ENCODE data around the gene ABCE1.
"Not testable (repeated sequence)": the region's sequence is repeated elsewhere in the genome, so short reads cannot be mapped to it uniquely, and the experiment has no call there.

The ABCE1 gene

DNA sequence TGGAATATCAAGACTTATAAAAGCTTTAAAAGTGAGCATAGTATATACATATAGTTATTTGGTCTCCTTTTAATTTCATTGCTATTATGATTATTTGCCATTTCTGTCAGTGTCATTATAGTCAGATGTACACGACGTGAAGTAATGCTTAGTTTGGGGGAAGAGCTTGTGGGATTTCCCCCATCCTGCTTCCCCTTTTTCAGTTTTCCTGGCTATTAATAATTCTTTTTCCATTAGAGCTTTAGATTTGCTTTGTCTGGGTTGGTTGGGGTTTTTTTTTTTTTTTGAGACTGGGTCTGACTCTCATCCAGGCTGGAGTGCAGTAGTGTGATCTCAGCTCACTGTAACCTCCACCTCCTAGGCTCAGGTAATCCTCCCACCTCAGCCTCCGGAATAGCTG lies 5.4 kb downstream of the ABCE1 start:
- no peak for DNase-seq

DNA sequence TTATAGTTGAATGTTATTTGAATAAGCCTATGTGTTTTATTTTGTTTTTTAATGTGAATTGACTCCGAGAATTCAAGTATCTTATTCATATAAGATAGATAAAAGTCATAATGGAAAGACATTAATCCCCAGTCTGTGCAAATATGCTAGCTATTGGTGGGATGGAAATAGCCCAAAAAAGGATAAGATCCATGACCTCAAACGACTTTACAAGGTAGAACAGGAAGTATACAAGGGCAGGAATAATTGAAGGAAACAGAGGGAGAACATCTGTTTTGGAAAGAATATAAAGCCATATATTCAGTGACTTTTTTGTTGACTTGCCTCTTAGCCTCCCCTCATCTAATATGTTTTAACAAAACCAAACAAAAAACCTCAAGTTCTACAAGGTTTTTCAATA lies 9.0 kb downstream of the ABCE1 start:
- no peak for DNase-seq

DNA sequence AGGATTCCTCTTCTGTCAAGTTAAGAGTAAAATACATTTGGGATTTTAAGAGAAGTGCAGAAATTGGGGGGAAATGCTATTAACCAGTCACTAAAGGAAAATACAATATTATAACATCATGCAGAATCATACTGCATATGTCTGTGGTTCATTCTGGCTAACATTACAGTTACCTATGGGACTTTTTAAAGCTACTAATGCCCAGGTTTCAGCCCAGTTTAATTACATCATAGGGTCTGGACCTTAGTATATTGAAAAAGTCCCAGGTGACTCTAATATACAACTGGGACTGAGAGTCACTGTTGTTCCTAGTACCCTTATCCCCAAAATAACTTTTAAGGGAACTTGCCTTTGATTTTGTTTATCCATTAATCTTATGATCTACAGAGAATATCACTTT lies 10.0 kb downstream of the ABCE1 start:
- DNase-seq: no peak

DNA sequence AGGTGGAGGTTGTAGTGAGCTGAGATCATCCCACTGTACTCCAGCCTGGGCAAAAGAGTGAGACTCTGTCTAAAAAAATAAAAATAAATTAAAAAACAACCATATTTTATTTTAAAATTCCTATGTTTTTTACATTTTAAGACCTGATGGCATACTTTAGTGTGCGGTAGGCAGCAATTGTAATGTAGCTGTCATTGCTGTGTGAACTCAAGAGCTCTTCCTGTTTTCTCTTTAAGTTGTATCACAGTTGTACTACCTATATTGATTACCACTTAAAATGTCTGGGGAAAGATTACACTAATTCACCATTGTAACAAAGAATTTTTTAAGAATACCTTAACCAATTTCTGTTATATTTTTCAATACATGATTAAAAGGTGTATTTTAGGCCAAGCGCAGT lies 27.3 kb downstream of the ABCE1 start:
- no peak for DNase-seq

DNA sequence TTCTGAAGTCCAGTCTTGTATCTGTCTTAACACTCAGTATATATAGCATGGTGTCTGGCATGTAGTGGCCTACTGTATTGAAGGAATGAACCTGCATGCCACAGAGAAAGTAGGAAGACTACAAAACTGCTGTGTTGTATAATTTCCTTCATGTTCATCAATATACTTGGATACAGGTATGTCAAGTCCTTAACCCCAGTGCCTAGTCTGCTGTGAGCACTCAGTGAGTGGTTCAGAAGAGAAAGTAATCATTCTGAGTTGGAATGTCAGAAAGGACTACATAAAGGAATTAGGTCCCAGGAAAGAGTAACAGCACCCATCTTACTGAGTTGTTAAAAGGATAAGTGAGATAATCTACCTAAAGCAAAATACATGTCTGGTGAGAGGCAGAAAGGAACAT lies 32.0 kb downstream of the ABCE1 start:
- no peak for DNase-seq

DNA sequence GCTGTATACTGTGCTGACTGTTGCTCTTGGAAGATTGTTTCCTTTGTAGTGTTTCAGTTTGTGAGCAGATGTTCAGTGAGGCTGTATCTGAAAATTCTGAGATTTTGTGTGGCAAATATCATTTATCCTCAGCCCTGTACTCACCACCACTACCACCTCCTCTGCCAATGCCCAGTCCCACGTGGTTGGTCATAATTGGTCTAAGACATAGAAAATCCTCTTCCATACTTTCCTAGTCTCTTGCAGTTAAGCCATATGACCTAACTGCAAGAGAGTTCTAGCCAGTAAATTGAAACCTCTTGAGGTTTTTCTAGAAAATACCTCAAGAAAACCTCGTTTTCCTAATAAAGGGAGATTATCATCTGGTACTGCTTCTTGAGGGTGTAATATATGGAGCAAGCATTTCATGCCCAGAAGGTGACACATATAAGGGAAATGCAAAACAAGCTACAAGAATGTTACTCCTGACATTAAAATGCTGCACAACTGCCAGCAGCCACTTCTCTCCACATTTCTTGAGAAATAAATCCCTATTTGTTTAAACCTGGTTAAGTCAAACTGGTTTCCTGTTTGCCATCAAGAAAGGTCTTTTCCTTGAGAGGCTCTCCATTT lies 32.8 kb downstream of the ABCE1 start:
- DNase-seq: no peak

DNA sequence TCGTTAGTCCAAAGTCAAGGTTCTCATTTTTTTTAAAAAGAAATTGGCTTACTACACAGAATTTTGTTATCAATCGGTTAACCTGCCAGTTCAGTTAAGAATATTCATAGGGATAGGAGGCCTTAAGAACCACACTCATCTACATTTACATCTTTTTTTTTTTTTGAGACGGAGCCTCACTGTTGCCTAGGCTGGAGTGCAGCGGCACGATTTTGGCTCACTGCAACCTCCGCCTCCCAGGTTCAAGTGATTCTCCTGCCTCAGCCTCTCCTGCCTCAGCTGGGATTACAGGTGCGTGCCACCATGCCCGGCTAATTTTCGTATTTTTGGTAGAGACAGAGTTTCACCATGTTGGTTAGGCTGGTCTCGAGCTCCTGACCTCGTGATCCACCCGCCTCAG lies 33.7 kb downstream of the ABCE1 start:
- no peak for DNase-seq

DNA sequence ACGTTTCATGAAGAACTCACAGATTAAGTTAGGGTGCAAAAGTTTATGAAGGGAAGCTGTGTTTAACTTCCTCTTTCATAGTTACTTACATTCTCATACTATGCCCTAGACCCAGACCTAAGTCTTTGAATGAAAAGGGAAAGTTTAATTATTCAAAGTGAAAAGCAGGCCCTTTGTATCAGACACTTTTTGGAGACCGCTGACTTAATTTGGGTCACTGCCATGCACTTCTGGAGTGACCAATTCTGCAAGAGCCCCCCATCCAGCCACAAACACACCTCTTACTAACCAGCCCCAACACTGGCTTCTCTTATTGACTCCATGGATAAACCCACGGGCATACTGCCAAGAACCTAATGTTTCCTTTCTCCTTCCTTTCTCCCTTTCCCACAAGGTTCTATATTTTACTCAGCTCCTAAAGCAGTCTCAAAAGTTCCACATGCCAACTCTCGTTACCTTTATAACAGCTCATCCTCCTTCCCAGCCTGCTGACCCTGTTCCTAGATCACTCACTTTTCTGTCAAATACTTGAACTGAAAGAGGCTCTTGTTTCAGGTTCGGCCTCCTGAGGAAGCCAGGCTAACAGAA lies 34.5 kb downstream of the ABCE1 start:
- no peak for DNase-seq

DNA sequence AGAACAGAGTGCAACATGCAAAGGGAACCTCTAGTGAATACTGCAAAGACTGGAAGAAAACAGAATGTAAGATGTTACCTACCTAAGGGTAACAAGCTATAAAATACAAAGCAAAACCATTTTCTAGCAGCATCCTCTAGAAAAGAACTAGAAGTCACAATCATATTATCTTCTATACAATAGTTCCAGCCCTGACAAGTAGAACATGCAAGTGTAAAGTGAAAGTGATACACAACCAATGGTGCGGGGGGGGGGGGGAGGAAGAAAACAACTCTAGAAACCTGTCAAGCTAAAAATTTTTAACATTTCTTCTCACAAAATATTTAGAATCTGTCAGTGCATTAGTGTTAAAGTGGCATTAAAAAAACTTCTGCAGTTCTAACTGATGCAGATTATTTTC lies 38.1 kb downstream of the ABCE1 start:
- DNase-seq: not testable (repeated sequence)

DNA sequence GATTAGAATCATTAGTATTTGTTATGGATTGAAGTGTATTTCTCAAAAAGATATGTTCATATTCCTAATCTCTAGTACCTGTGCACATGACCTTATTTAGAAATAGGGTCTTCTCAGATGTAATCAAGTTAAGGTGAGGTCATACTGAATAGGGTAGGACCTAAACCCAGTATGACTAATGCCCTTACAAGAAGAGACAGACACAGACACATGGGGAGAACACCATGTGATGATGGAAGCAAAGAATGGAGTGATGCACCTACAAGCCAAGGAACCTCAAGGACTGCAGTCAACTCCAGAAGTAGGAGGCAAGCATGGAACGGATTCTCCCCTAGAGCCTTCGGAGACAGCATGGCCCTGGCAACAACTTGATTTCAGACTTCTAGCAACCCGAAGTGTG lies 50.9 kb downstream of the ABCE1 start:
- no peak for DNase-seq

DNA sequence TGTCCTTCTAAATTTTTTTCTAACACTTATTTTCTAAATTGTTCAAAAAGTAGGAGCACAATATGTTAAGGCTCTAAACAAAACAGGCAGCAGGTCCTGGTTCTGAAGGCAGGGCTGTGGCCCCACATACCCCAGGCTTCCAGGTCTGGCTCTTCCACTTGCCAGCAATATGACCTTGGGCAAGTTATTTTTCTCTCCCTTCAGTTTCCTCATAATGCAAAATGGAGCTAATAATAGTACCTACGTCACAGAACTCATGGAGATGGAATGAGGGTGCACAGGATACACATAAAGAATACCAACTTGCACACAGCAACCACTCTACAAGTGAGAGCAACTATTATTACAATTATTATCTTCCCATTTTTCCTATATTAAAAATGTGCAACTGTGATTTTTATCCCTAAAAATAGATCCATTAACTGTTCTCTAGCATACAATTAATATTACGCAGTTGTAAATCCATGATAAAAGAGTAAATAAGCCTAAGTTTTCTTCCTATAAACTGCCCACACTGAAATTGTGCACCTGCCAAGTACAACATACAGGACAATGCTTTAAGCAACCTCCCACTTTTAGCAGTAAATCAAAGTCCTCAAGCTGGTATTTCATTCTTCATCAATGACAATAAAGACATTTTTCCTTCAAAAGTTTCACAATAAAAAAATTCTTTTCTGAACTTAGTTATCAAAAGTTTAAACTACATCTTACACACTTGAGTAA lies 55.2 kb downstream of the ABCE1 start:
- DNase-seq: no peak

DNA sequence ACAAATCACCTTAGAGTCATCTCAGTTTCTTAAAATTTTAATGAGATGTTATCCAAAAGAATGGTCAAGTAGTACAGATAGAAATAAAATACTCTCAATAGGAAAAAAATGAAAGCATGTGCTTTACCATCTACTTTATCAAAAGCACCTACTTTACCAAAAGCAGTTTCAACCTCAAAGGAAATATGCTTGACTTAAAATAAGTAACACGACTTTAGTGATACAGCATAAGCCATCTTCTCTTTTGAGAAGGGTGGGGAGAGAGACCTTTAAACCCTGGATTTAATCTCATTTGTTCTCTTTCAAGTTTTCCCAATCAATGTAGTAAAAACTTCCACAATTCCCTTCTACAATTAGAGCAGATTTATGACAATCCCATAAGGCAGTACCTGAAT lies 55.8 kb downstream of the ABCE1 start:
- DNase-seq: no peak

DNA sequence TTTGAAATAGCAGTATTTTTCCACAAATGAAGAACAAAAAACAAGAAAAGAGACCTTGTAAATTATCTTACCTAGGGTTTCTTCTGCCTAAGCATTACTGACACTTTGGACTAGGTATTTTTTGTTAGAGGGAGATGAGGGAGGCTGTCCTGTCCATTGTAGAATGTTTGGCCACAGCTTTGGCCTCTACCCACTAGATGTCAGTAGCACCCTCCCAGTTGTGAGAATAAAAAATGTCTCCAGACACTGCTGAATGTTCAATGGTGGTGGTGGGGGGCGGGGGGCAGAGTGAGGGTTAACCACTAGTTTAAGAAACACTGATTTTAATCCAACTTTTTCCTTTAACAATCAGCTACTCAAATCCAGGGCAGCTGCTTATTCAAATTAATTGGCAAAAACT lies 56.5 kb downstream of the ABCE1 start:
- DNase-seq: peak; percentile 20 to 33

DNA sequence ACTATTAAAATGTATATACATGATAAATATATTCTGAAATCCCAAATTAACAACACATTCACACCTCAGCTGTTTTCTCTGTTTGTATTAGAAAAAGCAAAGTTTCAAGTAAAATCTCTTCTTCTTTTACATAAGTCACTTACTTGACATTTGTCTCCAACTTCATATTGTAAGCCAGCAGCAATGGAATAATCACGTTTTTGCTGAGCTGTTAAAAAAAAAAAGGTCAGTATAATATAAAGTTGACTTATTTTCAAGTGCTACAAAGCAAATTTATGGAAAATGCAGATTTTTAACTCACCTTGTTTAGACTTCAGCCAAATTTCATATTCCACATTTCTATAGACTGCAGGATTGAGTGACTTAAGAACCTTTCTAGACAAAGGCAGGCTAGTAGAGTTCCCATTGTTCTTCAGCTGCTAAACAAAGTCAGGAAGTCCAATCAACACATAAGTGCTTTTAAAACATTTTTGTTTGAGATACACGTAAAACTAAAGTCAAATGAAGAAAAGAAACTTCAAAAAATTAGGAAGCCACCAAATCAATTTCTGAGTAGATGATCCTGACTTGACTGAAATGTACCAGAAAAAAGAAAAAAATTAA lies 57.3 kb downstream of the ABCE1 start:
- DNase-seq: no peak

DNA sequence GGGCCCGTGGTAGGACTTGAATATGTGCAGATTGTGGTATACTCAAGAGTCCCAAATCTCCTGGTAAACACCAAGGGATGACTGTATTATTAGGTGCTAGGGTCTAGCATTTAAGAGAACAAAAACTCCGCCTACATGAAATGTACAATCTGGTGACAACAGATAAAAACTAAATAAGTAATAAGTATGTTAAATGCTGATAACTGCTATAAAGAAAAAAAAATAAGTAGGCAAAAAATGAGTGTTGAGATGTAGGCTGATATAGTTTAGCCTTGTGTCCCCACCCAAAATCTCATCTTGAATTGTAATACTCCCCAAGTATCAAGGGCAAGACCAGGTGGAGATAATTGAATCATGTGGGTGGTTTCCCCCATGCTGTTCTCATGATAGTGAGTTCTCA lies 58.9 kb downstream of the ABCE1 start:
- no peak for DNase-seq

DNA sequence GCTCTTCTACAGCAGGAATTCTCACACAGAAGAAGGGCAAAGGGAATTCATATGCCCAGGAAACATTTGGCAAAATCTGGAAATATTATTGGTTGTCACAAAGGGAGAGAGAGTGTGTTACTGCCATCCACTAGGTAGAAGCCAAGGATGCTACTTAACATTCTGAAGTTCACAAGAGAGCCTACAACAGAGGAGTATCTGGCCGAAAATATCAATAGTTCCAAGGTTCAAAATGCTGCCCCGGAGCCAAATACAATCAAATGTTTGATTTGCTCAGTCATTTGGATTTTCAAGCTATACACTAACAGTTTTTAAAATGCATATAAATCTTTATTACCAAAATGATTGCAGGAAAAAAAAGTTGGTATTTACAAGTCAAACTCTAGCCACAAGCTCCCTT lies 63.4 kb downstream of the ABCE1 start:
- no peak for DNase-seq

DNA sequence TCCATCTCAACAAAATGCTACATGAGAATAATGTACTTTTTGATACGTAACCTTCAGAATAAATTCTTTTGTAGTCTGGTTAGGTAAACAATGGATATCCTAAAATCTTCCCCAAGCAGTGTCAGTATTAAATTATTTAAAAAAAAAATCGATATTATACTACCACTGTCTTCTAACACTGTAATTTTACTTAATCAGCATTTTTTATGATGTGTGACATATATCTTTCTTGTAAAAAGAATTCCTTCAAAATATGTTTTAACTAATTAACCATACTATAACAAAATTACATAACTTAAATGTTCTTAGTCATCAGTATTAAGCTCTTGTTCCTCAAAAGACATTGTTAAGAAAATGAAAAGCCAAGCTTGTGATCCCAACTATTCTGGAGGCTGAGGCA lies 69.8 kb downstream of the ABCE1 start:
- no peak for DNase-seq

DNA sequence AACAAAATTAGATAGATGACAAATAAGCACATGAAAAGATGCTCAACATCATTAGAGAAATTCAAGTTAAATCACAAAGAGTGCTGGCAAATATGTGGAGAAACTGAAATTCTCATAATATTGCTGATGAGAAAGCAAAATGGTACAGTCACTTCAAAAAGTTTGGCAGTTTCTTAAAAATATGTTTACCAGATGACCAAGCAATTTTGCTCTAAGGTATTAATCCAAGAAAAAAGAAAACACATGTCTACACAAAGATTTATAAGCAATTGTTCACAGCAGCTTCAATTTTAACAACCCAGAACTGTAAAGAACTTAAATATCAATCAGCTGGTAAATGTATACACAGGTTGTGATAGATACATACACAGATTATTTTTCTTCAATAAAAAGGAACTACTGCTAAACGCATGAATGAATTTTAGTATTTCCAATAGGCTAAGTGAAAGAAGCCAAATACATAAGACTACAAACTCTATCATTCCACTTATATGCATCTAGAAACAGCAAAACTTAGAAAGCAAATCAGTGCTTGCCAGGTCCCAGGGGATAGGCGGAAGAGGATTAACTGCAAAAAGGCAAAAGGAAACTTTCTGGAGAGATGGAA lies 70.6 kb downstream of the ABCE1 start:
- no peak for DNase-seq

DNA sequence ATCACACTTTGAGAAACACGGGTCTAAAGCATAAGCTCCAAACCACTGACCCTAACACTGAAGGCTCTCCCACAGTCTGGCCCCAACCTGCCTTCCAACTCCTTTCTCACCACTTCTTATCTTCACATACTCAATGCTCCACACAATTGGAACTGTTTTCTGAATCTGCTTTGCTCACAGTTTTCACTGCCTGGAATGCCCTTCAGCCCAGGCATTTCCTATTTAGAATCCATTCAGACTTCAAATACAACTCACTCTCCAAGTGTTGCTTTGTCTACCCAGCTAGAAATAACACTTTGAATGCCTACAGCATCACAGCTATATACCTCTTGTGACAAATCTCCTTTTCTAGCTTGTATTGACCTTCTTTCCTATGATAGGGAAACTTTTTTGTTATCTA lies 72.1 kb downstream of the ABCE1 start:
- DNase-seq: no peak

DNA sequence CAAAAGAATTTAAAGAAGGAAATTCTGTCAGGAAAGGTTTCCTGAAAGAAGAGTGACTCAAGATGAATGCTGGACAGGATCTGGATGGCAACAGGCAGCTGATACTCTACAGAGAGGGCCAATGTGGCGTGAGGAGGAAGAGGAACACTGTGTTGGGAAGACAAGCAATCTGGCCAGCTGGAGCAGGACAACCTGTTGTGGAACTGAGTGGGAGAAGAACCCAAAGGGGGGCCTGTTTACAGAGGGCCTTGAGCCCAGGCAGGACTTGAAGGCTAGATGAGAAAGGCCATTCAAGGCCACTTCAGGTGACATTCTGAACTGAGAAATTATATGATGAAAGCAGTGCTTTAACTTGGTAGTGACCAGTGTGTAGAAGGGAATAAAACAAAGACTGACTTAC lies 73.8 kb downstream of the ABCE1 start:
- no peak for DNase-seq

DNA sequence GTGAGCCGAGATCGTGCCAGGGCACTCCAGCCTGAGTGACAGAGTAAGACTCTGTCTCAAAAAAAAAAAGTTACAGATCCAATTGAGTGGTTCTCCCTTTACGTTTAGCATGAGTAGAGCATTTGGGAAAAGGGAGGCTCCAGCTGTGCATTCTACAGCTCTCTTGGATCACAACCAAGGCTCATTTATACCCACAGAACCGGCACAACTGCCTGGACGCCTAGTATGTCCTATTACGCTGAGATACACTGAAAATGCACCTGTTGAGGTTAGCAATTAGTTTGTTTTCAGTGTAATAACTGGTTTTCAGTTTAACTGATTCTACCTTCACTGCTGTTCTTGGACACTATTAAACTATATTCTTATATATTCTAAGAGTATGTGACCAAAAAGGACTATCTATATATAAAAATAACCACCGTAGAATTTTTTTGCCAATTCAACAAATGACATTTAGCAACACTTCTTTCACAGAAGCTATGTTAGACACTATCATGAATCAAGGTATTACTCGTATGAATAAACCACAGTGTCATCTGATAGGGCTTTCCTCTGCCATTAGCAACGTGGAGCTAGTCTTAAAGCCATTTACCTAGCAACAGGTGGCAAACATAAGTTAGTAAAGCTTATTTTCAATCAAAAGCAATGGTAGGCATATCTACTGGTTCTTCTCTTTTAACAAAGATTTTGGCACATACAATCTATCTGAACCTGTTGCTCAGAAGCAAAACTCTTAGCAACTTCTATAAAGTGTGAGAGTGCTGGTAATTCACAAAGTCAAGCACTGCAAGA lies 78.7 kb downstream of the ABCE1 start:
- peak in 1 of 2 donors; percentile 54 for DNase-seq

DNA sequence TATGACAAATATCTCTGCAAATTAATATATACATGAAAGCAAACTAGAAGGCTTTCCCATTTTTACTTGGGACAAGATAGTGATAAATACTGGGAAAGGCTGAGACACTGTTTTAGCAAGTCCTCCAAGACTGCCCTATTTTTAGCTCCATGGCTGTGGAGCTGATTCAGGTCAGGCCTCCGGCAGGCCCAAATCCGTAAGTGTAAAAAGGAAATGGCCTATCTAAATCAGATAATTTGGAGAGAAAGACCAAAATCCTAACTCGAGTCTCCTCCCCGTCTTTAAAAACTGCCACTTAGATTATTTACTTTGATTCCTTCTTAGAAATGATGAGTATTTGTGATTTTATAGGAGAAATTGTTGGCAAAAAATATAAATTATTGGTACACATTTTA lies 79.4 kb downstream of the ABCE1 start:
- DNase-seq: peak in 1 of 2 donors; percentile 31

Measured in CD4-positive, alpha-beta T cell treated with Interleukin-4 for 1 hour (primary cell).